GM12892 (cell line): ENCODE results near the gene CRCP.

ENCODE experiments used
- POLR2A ChIP-seq: IDR thresholded peaks from 2 replicates; pipeline ENCODE4 v1.6.1; 2011; ENCODE audit warnings: low read depth, low read length, control low read depth
- POLR2AphosphoS5 ChIP-seq: IDR thresholded peaks from 2 replicates; pipeline ENCODE4 v1.6.1; 2011; ENCODE audit warnings: low read depth, low read length, control low read depth
- TAF1 ChIP-seq: IDR thresholded peaks from 2 replicates; pipeline ENCODE4 v1.6.1; 2011; ENCODE audit warnings: low read depth, mild to moderate bottlenecking, control low read depth, low read length, borderline replicate concordance

DNA sequence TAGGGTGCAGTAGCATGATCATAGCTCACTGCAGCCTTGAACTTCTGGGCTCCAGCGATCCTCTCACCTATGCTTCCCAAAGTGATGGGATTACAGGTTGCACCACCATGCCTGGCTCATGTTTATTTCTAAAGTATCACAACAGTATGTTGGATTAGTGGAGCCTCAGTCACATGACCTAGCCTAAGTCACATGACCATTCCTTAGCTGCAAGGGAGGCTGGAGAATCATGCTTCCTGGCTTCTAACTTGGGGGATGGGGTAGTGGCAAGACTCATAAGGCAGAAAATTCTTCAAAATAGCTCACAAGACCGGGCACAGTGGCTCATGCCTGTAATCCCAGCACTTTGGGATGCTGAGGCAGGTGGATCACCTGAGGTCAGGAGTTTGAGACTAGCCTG is 63.6 kb downstream of the CRCP start:
- TF ChIP-seq POLR2A (no peak), POLR2AphosphoS5 (no peak), TAF1 (no peak)
